SU-DHL-6 (cell line): Measurements from ENCODE around the gene ZFP69B.

Source experiments
- CTCF ChIP-seq: fragments of 200-600 bp; sonication (generic); IDR thresholded peaks from one replicate; pipeline ENCODE4 v1.5.1; 2017; ENCODE audit warnings: antibody characterized with exemption, mild to moderate bottlenecking, low read length, moderate library complexity; ENCODE audit not compliant: insufficient read depth, poor library complexity, severe bottlenecking
- EZH2phosphoT487 ChIP-seq: fragments of 200-600 bp; sonication (generic), shearing (Covaris generic); conservative IDR thresholded peaks from 2 replicates; pipeline ENCODE4 v1.6.1; 2018; ENCODE audit warnings: mild to moderate bottlenecking, antibody characterized with exemption, low read length, moderate library complexity, mixed read lengths

GRCh38 chr1:40422630-40423263 is 27.5 kb upstream of the ZFP69B start:
- TF ChIP-seq CTCF (no peak), EZH2phosphoT487 (no peak)
